ENCODE data around the gene SH3TC1.

SH3TC1 gene

GRCh38 chr4:8267077-8267476 is 68.0 kb downstream of the SH3TC1 start:
- DNase-seq, result peak; percentile 53

GRCh38 chr4:8268211-8268610 is 69.1 kb downstream of the SH3TC1 start:
- no peak for DNase-seq

DNA sequence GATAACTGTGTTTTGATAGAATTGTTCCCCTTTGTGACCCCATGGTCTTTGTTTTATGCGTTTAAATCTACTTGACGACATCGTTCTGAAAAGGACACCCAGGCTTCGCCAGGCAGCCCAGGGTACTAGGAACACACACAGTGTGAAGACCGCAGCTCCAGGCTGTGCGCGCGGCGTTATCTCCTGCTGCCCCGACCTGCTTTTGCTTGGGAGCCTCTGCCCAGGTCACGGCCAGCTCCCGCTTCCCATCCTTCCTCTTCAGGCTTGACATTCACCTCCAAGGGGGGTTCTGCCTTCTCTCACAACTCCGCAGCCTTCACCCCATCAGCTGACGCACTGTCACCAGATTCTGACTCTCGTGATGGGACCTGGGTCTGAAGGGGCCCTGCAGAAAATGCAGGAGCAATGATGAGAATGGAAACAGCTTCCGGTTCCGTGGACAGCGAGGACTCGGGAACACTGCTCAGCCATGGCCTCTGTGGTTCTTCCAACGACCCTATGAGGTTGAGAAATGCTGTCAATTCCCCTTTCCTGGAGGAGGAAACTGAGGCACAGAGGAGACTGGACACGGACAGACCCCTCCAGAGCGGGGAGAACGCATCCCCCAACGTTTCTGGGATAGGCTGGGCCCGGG is 69.9 kb downstream of the SH3TC1 start:
- DNase-seq, result no peak

DNA sequence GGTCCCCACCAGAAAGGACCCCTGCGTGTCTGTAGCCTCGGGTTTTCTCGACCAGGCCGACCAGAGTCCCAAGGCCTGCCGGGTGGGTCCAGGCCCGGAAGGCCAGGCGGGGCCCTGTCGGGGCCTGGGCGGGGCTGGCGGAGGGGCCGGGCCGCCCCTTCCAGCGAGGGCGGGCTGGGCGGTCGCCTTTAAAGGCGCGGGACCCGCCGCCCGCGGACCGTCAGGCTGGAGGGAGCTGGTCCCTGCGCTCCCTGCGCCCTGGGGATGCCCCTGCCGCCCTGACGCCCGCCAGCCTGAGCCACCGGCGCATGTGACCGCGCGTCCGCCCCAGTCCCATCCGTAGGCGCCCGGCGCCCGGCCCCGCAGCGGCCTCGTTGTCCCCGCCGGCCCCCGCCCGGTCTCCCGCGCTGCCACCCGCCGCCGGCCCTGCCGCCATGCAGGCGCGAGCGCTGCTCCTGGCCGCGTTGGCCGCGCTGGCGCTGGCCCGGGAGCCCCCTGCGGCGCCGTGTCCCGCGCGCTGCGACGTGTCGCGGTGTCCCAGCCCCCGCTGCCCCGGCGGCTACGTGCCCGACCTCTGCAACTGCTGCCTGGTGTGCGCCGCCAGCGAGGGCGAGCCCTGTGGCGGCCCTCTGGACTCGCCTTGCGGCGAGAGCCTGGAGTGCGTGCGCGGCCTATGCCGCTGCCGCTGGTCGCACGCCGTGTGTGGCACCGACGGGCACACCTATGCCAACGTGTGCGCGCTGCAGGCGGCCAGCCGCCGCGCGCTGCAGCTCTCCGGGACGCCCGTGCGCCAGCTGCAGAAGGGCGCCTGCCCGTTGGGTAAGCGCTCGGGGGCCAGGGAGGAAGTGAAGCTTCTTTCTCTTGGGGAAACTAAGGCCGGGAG is 70.7 kb downstream of the SH3TC1 start, which contains the start of gene HTRA3:
Gene HTRA3 (plus strand): TSS at position 220 of the 883 bp plus-strand sequence. CDS start 215 bp downstream, at position 435.
- DNase-seq, result no peak

DNA sequence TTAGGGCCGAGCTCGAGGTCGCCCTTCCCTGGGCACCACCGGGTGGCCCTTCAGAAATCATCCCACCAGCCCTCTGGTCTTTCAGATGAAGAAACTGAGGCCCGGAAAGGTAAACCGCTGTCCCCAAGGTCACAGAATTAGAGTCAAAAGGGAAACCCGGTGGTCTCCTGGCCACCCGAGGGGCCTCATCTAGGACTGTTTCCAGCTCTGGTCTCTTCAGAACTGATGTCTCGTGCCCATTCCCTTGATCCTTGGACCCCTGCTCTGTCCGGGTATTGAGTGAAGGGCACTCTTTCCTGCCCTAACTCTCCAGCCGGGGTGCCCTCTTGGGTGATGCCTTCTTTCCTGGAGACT is 71.3 kb downstream of the SH3TC1 start:
- DNase-seq, result no peak

- no peak for DNase-seq
These were observed 72.1 kb downstream of the SH3TC1 start for GRCh38 chr4:8270912-8271815.

GRCh38 chr4:8271821-8272220 is 72.7 kb downstream of the SH3TC1 start:
- DNase-seq, result no peak

DNA sequence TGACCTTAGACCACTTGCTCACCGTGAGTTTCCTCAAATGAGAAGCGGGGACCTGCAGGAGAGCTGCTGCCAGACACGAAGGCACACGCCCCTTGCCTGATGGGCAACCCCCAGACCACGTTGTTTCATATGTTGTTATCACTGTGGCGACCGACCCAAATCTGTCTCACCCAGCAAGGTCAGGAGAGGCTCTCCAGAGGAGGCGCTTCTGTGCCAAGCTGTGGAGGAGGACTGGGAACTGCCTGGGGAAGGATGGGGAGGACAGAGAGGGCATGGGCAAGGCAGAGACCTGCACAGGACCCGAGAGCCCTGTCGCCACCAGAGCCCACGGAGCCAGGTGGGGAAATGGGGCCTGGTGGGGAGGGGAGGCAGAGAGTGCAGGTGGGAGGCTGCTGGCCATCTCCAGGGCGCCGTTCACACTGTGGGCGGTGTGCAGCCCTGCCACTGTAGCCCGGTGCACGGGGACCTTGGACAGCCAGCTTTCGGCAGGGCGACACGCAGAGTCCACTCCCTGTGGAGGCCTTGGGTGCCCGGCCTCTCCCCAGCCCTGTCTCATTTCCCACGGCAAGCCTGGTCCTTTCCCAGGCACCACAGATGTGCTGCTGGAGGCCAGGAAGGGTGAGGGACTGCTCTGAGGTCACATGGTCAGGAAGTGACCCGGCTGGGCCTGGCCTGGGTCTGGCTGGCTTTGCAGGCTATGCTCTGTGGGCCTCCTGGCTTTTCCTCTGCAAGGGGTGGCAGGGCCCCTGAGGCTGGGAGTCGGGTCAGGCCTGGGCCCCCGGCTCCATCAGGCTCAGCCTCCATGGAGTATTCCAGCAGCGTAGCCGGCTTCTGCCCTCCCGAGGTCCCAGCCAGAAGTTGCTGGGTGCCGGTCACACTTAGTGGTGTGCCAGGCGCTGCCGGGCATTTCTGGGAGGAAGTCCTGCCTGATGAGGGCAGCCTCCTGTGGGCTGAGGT is 73.7 kb downstream of the SH3TC1 start:
- no peak for DNase-seq

GRCh38 chr4:8273450-8273849 is 74.4 kb downstream of the SH3TC1 start:
- no peak for DNase-seq

- DNase-seq, result no peak
These were observed 75.1 kb downstream of the SH3TC1 start for GRCh38 chr4:8274066-8274652.

- DNase-seq, result no peak
These were observed 75.9 kb downstream of the SH3TC1 start for GRCh38 chr4:8274765-8275547.

- no peak for DNase-seq
These were observed 76.4 kb downstream of the SH3TC1 start for GRCh38 chr4:8275548-8275910.

DNA sequence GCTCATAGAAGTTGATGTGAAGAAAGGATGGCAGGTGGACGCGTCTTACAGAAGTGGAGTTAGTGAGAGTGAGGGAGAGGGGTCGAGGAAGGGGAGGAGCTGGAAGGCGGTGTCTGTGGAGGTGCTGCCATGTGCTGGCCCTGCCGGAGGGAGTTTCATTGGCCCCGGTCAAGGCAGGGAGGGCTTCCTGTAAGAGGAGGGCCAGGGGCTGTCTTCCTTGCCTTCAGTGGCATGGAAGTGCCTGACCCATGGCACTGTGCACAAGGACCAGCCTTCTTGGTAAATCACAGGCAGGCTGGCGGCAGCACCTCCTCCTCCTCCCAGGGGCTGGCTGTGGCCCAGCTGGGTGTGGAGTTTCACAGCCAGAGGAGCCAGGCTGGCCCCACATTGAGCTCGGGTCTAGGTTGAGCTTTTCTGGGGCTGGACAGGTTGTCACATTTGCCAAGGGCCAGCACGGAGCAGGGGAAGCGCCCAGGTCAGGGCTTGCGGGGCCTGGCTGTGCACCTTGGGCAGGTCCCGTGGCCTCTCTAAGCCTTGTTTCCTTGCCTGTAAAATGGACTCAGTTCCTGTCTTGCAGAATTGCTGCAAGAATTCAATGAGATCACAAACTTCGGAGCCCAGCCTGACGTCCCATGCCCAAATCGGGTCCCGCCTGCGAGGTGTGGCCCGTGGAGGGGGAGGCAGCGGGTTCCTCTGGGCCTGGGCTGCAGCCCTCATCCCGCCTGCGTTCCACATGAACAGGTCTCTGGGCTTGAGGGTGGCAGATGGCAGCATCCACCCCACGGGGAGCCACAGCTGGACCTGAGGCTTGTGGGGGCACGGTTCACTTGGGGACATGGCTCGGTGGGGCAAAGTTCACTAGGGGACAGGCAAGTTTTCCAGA is 77.5 kb downstream of the SH3TC1 start:
- DNase-seq, result no peak

DNA sequence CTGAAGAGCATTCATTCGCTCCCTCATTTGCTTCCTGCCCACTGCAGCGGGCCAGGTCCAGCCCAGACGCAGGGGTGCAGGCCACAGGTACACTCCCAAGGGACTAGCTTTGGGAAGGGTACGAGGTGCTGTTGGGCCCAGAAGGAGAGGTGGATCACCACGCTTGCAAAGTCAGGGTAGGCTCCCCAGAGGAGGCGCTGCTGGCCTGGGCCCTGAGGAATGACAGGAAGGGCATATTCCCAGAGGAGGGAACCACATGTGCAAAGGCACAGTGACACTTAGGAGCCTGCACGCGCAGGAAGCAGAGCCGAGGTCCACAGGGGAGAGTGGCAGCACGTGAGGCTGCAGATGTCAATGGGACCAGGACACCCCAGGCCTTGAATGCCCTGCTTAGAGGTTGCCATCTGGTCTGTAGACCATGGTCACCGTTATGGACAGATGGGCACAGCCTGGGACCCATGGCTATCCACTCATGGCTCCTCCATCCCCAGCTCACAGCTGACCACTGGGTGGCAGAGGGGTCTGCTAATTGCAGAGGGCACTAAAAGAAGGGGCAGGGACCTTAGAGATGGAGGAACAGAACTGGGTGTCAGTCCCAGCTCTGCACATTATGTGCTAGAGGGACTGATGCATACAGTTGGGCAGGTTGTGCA is 78.4 kb downstream of the SH3TC1 start:
- DNase-seq, result no peak

GRCh38 chr4:8278009-8278395 is 78.9 kb downstream of the SH3TC1 start:
- no peak for DNase-seq

DNA sequence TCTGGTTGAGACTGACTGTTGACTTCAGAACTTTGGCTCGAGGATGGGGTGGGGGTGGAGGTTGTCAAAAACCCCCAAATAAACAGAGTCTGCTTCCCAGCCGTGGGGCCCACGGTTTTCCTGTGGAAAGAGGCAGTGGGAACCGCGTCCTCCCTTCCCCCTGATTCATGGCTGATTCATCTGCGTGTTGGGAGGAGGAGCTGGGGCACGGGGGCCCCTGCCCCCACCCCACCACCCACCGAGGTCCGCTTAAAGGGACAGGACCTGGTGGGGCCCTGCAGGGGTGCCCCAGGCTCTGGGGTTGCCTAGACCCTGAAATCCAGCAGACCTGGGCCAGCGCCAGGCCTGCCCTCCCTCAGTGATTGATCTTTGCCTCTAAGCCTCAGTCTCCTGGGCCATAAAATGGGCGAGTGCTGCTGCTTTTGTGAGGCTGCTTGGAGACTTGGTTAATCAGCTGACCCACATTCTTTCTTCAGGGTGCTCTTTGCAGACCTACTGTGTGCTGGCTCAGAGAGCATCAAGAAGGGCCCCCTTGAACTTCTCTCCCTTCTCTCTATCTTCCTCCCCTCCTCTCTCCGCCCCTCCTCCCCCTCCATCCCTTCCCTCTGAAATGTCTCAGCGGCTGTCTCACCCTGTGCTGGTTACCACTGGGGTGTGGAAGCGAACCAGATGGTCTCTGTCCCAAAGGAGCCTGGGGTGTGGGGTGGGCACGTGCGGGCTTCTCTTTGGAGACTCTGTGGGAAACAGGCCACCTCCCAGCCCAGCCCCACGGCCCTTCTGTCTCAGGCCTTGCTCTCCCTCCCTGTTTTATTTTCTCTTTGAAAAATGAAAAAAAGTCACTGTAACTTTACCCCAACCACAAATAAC is 79.6 kb downstream of the SH3TC1 start:
- no peak for DNase-seq

DNA sequence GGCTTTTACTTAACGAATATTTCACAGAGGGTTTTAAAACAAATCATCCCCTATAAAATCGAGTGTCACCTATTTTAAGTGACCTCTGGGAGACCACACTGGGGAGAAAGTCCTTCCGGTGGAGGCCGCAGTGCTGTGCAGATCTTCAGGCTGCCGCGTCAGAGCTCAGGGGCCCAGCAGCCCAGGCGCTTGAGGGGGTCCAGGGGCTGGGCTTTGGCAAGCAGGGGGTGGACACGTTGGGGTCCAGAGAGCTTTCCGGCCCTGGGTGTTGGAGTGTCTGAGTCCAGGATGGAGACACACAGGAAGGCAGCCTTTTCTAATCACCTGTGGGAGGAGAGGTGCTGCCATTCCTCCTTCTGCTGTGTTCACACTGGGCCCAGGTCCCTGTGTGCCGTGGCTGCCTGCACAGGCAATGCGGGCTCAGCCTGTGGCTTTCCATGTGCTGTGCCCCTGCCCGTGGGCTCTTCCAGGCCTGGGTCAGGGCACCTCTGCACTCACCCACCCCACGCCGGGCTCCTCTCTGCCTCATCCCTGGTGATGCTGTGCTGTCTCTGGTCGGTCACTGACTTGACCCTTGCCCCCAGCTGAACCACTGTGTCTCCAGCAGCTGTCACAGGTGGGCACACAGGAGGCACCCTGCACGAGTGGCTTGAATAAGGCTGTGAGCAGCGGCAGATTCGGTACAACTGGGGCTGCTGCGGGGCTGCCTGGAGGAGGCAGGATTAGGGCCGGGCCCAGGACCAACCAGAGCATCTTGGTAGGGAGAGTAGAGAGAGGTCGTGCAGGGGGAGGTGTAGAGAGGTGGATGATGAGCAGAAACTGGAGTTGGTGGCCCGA is 80.4 kb downstream of the SH3TC1 start:
- no peak for DNase-seq

Data from activated CD4-positive, alpha-beta T cell treated with anti-CD3 and anti-CD28 coated beads, Interleukin-2, amount 50 U/mL, for 48 hours (primary cell).